PFSK-1 (cell line): ENCODE data around the gene TP63.

Experiments used
- FOXP2 ChIP-seq: optimal IDR thresholded peaks from 2 replicates; pipeline ENCODE3; 2011; ENCODE audit warnings: borderline replicate concordance, control low read depth, inconsistent platforms; ENCODE audit not compliant: insufficient read depth; ENCODE audit errors: extremely low read length, extremely low read depth
- POLR2AphosphoS5 ChIP-seq: IDR thresholded peaks from 2 replicates; pipeline ENCODE4 v1.6.1; 2012; ENCODE audit warnings: low read depth, mild to moderate bottlenecking, control low read depth, low read length, moderate library complexity
- REST ChIP-seq, 2 experiments: IDR thresholded peaks; 2 replicates each; pipeline versions ENCODE4 v1.6.1 to v1.8.0; 2011 to 2012; ENCODE audit warnings: low read depth in 2 of 2, low read length in 2 of 2, control low read depth in 1 of 2, inconsistent platforms in 1 of 2, mild to moderate bottlenecking in 1 of 2, moderate library complexity in 1 of 2; ENCODE audit not compliant: insufficient read depth in 1 of 2
- SIN3A ChIP-seq: IDR thresholded peaks from 2 replicates; pipeline ENCODE4 v1.6.1; 2012; ENCODE audit warnings: mild to moderate bottlenecking, low read length, moderate library complexity, borderline replicate concordance; ENCODE audit not compliant: insufficient read depth
- TAF1 ChIP-seq: IDR thresholded peaks from 2 replicates; pipeline ENCODE4 v1.6.1; 2012; ENCODE audit warnings: low read length, control low read depth, borderline replicate concordance; ENCODE audit not compliant: insufficient read depth

The TP63 gene

DNA sequence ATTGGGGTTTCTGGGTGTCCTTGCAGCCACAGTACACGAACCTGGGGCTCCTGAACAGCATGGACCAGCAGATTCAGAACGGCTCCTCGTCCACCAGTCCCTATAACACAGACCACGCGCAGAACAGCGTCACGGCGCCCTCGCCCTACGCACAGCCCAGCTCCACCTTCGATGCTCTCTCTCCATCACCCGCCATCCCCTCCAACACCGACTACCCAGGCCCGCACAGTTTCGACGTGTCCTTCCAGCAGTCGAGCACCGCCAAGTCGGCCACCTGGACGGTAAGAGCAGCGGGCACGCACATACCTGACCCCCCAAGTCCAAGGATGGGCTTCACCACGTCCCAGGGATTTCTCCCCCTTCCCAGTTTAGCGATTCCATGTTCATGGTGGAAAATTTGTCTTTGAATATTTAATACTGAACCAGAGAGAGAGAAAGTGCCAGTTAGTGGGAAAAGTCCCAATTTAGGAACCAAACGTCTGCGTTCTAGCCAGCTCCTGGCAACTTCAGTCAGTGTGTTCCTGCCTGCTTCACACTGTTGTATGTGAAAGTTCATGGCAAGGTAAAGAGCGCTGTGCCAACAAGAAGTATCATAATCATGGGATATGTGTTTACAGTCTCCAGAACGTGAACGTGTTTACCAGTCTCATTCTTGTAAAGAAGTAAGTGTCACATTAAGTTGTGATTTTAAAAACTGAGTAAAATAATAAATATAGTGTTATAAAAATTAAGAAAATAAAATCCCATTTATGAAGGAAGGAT, 177.2 kb downstream of the TP63 start:
- TF ChIP-seq POLR2AphosphoS5 (no peak), REST (IDR thresholded peaks at IDR 0.05; ENCODE audit: insufficient read depth in 1 of 2, low read depth in 2 of 2, low read length in 2 of 2) (no peak), FOXP2 (no peak), TAF1 (no peak), SIN3A (no peak)

DNA sequence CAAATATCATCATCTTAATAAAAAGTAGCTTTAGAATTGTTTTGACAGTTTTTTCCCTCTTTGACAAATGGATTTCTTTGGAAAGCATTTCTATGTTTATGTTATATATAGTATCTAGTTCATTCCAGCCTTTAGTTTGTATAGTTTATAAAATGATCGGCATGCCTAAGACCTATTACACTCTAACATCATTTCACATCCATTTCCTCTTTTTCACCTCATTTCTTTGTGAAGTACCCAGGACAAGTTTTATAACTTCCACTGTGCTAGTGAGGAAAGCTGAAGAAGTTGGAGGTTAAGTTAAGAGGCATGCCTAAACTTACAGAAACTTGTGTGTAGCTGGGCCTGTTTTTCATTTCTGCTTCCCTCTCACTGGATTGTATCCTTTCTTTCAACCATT, 178.4 kb downstream of the TP63 start:
- TF ChIP-seq TAF1 (no peak), POLR2AphosphoS5 (no peak), FOXP2 (no peak), REST (IDR thresholded peaks at IDR 0.05; ENCODE audit: insufficient read depth in 1 of 2, low read depth in 2 of 2, low read length in 2 of 2) (no peak), SIN3A (no peak)

GRCh38 chr3:189812806-189813465, 181.7 kb downstream of the TP63 start:
- TF ChIP-seq REST (IDR thresholded peaks at IDR 0.05; ENCODE audit: insufficient read depth in 1 of 2, low read depth in 2 of 2, low read length in 2 of 2) (no peak), SIN3A (no peak), POLR2AphosphoS5 (no peak), FOXP2 (no peak), TAF1 (no peak)

GRCh38 chr3:189813647-189814240, 182.6 kb downstream of the TP63 start:
- TF ChIP-seq SIN3A (no peak), FOXP2 (no peak), TAF1 (no peak), POLR2AphosphoS5 (no peak), REST (IDR thresholded peaks at IDR 0.05; ENCODE audit: insufficient read depth in 1 of 2, low read depth in 2 of 2, low read length in 2 of 2) (no peak)
